HG03095 (cell line): ENCODE measurements around the gene KCNAB1.
"Not testable (repeated sequence)": the region's sequence is repeated elsewhere in the genome, so short reads cannot be mapped to it uniquely, and the experiment has no call there.

Experiments
- ATAC-seq: cut with Tn5 transposase; IDR thresholded peaks from one replicate; pipeline ENCODE4 v1.9.1; 2021; ENCODE audit warnings: moderate library complexity; ENCODE audit not compliant: unreplicated experiment

The KCNAB1 gene

DNA sequence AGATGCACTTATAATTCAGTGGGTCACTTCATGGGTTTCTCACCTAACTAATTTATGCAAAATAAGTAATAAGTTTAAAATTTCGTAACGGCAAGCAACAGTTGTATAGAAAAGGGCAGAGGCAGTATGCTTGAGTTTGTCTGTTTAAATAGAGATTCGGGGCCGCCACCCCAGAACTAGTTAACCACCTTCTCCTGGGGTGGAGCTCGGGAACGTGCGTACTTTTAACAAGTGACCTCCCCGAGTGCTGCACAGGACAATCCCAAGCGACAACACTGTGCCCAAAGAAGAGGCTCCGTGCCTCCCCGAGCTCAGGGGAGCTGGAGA is 434.1 kb downstream of the KCNAB1 start:
- ATAC-seq, result no peak

DNA sequence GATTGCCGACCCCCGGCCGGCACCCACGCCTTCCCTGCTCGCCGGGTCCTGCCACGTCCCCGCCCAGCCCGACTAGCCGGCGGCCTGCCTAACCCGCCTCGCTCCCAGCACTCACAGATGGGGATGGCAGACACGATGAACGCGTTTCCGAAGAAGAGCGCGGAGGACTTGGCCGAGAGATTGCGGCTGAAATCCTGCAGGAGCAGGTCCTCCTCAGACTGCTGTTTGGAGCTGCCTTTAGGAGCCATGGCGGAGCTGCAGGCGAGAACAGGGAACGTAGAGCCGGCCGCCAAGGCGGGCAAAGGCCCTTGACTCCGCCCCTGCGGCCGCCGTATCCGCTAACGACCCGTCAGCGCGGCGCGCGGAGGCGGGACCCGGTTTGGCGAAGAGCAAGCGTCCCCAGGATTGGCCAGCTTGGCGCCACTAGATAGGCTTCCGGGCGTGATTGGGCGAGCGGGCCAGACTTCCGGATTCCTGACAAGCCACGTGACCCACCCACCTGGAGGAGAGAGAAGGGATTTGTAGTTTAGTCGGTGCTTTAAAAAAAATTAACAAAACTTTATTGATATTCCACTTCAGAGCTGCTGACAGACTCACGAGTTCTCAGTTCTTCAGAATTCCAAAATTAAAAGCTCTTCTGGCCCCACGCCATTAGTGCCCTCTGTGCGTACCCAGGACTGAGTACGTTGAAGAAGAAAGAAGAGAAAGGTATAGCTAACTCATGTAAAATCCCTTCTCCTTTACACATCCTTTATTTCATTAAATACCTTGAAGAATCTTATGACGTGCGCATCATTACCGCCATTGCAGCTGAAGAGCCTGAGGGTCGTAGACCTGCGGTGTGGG is 434.7 kb downstream of the KCNAB1 start, which contains the start of gene SSR3:
TSS of gene SSR3 (minus strand) at position 276 of the 846 bp plus-strand sequence. CDS start at position 248, 28 bp downstream.
- peak; percentile 99 for ATAC-seq

DNA sequence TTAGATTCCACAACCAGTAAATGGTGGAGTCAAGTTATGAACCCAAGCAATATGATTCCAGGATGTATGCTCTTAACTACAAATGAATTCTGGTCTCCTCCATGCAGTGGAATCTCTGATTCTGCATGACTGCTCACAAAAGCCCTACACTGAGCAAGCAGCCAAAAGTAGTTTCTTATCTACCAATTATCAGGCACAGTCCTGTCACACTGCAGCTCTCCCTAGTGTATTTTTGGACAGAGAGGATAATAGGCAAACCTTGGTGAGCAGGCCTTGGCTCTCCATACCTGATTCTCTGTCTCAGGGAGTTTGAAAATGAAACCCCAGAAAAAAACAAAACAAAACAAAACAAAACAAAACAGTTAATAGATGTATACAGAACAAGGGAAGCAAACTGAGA is 438.0 kb downstream of the KCNAB1 start:
- ATAC-seq, result no peak

- no peak for ATAC-seq
Measured at GRCh38 chr3:156559321-156559720, 438.9 kb downstream of the KCNAB1 start.

GRCh38 chr3:156561533-156561932 is 441.2 kb downstream of the KCNAB1 start:
- ATAC-seq, result no peak

GRCh38 chr3:156562486-156562885 is 442.1 kb downstream of the KCNAB1 start:
- ATAC-seq, result not testable (repeated sequence)

DNA sequence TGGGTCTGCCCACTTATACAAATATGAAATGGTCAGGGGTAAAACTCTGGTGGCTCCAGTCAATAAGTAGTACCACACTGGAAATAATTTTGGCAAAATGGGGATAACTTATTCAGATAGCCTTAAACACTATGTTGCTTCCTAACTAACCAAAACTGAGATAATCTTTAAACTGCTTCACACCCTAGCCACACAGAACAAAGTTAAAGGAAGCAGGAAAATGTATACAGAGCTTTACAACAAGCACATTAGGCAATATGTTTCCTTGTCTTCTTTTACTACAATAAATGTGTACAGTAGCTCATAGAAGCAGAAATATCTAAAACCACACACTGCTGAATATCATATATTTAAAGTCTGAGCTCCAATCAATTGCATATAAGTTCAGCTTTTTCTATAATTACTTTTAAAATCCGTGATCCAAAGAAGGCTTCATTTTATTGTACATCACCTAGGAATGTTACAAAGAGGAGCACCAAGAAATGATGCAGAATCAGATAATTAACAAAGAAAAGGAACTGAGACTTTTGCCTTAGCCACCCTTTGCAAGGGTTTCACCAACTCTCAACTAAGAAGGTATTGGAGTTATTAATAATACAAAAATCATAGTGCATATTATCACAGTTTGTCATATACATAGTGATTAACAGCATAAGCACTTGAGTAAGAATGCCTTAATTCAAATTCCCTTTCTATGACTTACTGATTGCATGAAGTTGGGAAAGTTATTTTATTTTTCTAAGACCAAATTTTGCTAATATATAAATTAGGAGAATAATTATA is 443.7 kb downstream of the KCNAB1 start:
- ATAC-seq, result no peak

- not testable (repeated sequence) for ATAC-seq
Measured at GRCh38 chr3:156569016-156569415, 448.6 kb downstream of the KCNAB1 start.

DNA sequence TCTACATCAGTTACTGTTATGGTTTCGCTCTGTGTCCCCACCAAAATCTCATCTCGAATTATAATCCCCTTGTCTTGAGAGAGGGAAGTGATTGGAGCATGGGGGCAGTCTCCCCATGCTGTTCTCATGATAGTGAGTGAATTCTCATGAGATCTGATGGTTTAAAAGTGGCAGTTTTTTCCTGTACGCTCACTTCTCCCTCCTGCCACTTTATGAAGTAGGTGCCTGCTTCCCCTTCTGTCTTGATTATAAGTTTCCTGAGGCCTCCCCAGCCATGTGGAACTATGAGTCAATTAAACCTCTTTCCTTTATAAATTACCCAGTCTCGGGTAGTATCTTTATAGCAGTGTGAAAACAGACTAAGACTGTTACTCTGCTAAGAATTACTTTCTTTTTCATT is 449.5 kb downstream of the KCNAB1 start:
- not testable (repeated sequence) for ATAC-seq

- no peak for ATAC-seq
Measured at GRCh38 chr3:156575641-156576040, 455.3 kb downstream of the KCNAB1 start.

- no peak for ATAC-seq
Measured at GRCh38 chr3:156576051-156576450, 455.7 kb downstream of the KCNAB1 start.

GRCh38 chr3:156576651-156577348 is 456.4 kb downstream of the KCNAB1 start:
- ATAC-seq, result no peak

GRCh38 chr3:156577736-156578135 is 457.4 kb downstream of the KCNAB1 start:
- ATAC-seq, result no peak

DNA sequence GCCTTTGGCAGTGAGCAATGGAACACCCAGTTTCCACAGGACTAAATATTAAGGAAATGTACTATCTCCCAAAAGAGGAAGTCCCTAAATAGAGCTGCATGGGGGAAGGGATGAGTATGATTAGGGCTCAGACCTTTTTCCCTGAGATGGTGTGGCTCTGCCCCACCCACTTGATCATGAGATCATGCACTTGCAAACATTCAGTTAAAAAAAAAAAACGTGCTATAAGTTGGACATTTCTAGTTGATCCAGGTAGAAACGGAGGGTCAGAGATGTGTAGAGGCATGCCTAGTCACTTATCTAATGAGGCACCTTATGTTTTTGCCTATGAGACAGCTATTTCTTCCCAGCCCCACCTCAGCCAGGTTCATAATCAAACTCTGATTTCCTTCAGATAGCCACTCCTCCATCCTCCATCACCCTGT is 459.1 kb downstream of the KCNAB1 start:
- ATAC-seq, result no peak

DNA sequence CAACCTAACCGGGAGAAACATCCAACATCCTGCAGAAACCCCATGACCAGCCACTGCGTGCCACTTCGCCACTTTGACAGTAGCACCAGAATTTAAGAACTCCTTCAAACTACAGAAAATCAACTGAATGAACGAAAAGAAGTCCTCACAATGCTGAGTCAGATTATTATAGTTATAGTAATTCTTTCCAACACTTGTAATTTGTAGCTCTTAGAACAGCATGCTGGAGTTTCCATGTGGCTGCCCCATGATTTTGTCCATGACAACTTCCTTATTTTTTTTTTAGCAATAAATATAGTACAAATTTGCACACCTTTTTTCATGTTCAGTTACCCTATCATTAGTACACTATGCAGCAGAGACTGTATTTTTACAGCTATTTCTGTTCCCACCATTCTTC is 460.7 kb downstream of the KCNAB1 start:
- ATAC-seq, result no peak

GRCh38 chr3:156581954-156582353 is 461.6 kb downstream of the KCNAB1 start:
- no peak for ATAC-seq

DNA sequence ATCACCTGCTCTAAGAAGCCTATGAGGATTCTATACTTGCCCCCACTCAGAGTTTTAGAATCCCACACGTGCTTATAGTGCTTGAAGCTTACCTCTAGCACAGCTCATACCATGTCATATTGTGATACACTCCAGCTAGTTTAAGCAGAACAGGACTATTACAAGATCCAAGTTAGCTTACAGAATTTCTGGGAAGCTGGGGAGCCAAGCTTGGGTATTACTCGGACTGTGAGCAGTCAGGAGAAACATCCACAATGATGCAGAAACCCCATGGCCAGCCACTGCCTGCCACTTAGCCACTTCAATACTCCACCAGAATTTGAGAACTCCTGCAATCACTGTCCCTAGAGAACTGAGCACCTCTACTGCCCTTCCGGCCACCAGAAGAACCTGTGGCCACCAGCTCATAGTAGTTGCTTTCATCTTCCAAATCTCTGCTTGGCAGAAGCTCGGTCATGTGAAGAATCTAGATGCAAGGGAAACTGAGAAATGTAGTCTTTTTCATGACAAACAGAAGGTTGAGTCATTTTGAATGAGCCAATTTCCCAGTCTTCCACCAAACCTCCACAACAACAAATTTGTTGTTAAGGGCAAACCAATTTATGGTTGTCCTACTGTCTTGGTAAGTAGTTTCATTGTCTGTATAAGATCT is 462.3 kb downstream of the KCNAB1 start:
- peak; percentile 75 for ATAC-seq

DNA sequence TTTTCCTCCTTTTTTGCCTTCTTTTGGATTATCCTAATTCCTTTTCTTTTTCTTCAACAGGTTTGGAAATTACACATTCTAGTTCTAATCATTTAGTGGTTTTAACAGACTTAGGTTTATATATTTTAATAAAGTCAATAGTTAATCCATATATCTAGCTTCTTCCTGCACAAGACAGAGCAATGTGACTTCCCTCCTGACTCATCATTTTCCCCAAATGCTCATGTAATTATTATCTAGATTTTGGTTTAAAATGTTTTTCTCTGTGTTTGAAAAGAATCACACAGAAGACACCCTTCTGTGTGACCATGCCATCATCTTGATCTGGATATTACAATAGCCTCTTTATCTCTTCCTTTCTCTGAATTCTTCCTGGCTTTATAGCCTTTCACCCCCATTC is 463.1 kb downstream of the KCNAB1 start:
- ATAC-seq, result no peak

GRCh38 chr3:156586905-156587759 is 466.8 kb downstream of the KCNAB1 start:
- ATAC-seq, result peak; percentile 49

- ATAC-seq, result no peak
Measured at GRCh38 chr3:156587760-156588069, 467.3 kb downstream of the KCNAB1 start.
